Bronchial epithelial cell (primary cell): ENCODE measurements around the gene MOGAT2. TPM values are rescaled to one million over a fixed set of nuclear protein-coding genes. Genes with fewer than 3 reads are reported as not detected.

Experiments
- DNase-seq: peaks from one replicate; pipeline ENCODE4 v3.0.0-alpha.2; 2010; ENCODE audit warnings: low read depth
- FAIRE-seq: peaks from 2 replicates; lab custom pipeline; 2011; peaks lifted over from hg19 to GRCh38; lab: Jason Lieb, UNC
- H3K27me3 ChIP-seq: 2 replicates; pipeline ENCODE4 v1.5.1; 2011; ENCODE audit warnings: low read length; ENCODE audit not compliant: control insufficient read depth, insufficient read depth
- H3K36me3 ChIP-seq: 2 replicates; pipeline ENCODE4 v1.5.1; 2011; ENCODE audit warnings: low read length; ENCODE audit not compliant: control insufficient read depth, insufficient read depth
- H3K4me3 ChIP-seq: 2 replicates; pipeline ENCODE4 v1.5.1; 2011; ENCODE audit warnings: mild to moderate bottlenecking, low read depth, low read length, control low read depth
- CTCF ChIP-seq: IDR thresholded peaks from 2 replicates; pipeline ENCODE4 v1.5.1; 2011; ENCODE audit warnings: mild to moderate bottlenecking, moderate library complexity, low read length, control low read depth, inconsistent platforms; ENCODE audit not compliant: insufficient read depth, severe bottlenecking
- total RNA-seq: library from RNA; depleted of rRNA; stranded (reverse); fragments of >200 nt; gene quantifications from 2 replicates; pipeline ENCODE4 v1.2.1, GENCODE V29; 2014

Gene MOGAT2
- total RNA-seq, 1 donor from 2014 or later = not detected

- TF ChIP-seq CTCF = no peak
- H3K27me3 ChIP-seq = no peaks in the 10 kb centered on the region
- FAIRE-seq (no peak), DNase-seq (no peak)
- no peak overlapping the region for H3K4me3 ChIP-seq
- H3K36me3 ChIP-seq = no peaks in the 10 kb centered on the region
These were observed 979 bp upstream of the MOGAT2 start for GRCh38 chr11:75716659-75717058.

GRCh38 chr11:75718419-75719339 lies 1.0 kb downstream of the MOGAT2 start:
- no peak for TF ChIP-seq CTCF
- DNase-seq (no peak), FAIRE-seq (no peak)
- Histone ChIP-seq H3K36me3 (no peaks in the 10 kb centered on the region), H3K27me3 (no peaks in the 10 kb centered on the region), H3K4me3 (no peak overlapping the region)

- no peaks in the 10 kb centered on the region for H3K27me3 ChIP-seq
- no peak overlapping the region for H3K4me3 ChIP-seq
- no peaks in the 10 kb centered on the region for H3K36me3 ChIP-seq
- no peak for TF ChIP-seq CTCF
- FAIRE-seq (no peak), DNase-seq (no peak)
These were observed 2.0 kb downstream of the MOGAT2 start for GRCh38 chr11:75719340-75720239.

- Histone ChIP-seq H3K36me3 (no peaks in the 10 kb centered on the region), H3K27me3 (no peaks in the 10 kb centered on the region), H3K4me3 (no peak overlapping the region)
- DNase-seq (no peak), FAIRE-seq (no peak)
- no peak for TF ChIP-seq CTCF
These were observed 3.0 kb downstream of the MOGAT2 start for GRCh38 chr11:75720639-75721038.

- Histone ChIP-seq H3K36me3 (no peaks in the 10 kb centered on the region), H3K4me3 (no peak overlapping the region), H3K27me3 (no peaks in the 10 kb centered on the region)
- DNase-seq = no peak
- no peak for FAIRE-seq
- no peak for TF ChIP-seq CTCF
These were observed 4.4 kb downstream of the MOGAT2 start for GRCh38 chr11:75721852-75722668.
